Measurements from ENCODE around the gene DNAJC10. TPM values are rescaled to one million over a fixed set of nuclear protein-coding genes. Genes with fewer than 3 reads are reported as not detected.

Gene DNAJC10
- total RNA-seq (2022; extraction: Qiagen RNA extraction; ENCODE audit: low read depth): 38.6 to 74.9 TPM (median 65.3 TPM) in 5 replicates

DNA sequence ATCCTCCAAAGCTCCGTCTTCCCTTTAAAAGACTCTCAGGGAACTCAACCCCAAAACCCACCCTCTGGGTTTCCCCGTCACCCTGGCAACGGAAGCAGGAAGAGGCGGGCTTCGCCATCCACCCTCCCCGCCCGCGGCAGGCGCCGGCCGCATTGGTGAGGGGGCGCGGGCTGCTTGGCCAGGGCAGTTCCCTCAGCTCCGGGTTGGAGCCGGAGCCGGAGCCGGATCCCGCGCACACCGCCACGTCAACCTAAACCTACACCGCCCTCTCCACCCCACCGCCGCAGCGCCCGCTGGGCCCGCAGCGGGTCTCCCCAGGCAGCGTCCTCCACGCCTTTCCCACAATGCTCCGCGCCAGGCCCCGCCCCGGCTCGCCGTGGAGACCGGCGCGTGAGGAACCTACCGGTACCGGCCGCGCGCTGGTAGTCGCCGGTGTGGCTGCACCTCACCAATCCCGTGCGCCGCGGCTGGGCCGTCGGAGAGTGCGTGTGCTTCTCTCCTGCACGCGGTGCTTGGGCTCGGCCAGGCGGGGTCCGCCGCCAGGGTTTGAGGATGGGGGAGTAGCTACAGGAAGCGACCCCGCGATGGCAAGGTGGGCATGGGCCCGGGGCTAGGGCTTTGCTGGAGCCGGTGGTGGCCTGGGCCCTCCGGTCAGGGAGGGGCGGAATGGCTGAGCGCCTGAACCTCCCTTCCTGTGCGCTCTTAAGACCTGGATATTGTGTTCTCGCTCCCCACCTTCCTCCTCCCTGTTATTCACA lies at the start of gene DNAJC10:
Gene DNAJC10 (plus strand): TSS at position 366 of the 758 bp plus-strand sequence. CDS start 1,830 bp downstream, outside the sequence.

Other genes starting within 250 kb of the DNAJC10 start
- 0.03 to 0.07 TPM in 2 of 5 replicates, not detected in the others for gene FRZB, start 150.4 kb downstream of the DNAJC10 start, total RNA-seq (2022; extraction: Qiagen RNA extraction; ENCODE audit: low read depth)